PC-9 (cell line): Measurements from ENCODE around the gene KCTD16. TPM values are rescaled to one million over a fixed set of nuclear protein-coding genes. Genes with fewer than 3 reads are reported as not detected.

Experiments used
- BruUV-seq: library from RNA; stranded (reverse); fragments of 400-500 nt; replicated peaks from 2 replicates; lab custom pipeline; 2021; lab: Mats Ljungman, UMichigan
- CTCF ChIA-PET: fragments of 300-600 bp; sonication (Branson Sonifier 250); formaldehyde crosslinking; loops from one replicate; lab custom pipeline; 2022; ENCODE audit warnings: antibody characterized with exemption; lab: Charles Lee
- POLR2A ChIA-PET: fragments of 300-600 bp; sonication (Branson Sonifier 250); formaldehyde crosslinking; loops from one replicate; lab custom pipeline; 2022; ENCODE audit warnings: antibody characterized with exemption; ENCODE audit not compliant: unreplicated experiment; lab: Charles Lee
- DNase-seq, 2 experiments: peaks; one replicate each; pipeline versions ENCODE4 v3.0.0 to v3.0.0-alpha.2; 2015 to 2022; ENCODE audit warnings: mixed read lengths in 1 of 2
- H2AFZ ChIP-seq: fragments of 200-600 bp; sonication (generic); 2 replicates; pipeline ENCODE4 v1.8.1; 2017; ENCODE audit warnings: antibody characterized with exemption
- H3F3A ChIP-seq: fragments of 200-600 bp; sonication (generic); 2 replicates; pipeline ENCODE4 v1.8.1; 2017; ENCODE audit warnings: antibody characterized with exemption, mild to moderate bottlenecking, low read depth; ENCODE audit not compliant: insufficient read depth
- H3K27ac ChIP-seq: fragments of 200-600 bp; sonication (generic); 2 replicates; pipeline ENCODE4 v1.6.1; 2016; ENCODE audit warnings: mixed run types
- H3K27me3 ChIP-seq: fragments of 200-600 bp; sonication (generic); 2 replicates; pipeline ENCODE4 v1.6.1; 2016; ENCODE audit warnings: low read depth, mixed run types; ENCODE audit not compliant: insufficient read depth
- H3K36me3 ChIP-seq: fragments of 200-600 bp; sonication (generic); 2 replicates; pipeline ENCODE4 v1.6.1; 2016; ENCODE audit warnings: low read depth, mixed run types
- H3K4me1 ChIP-seq: fragments of 200-600 bp; sonication (generic); replicated peaks from 2 replicates; pipeline ENCODE4 v1.6.1; 2016; ENCODE audit warnings: mixed run types; ENCODE audit not compliant: insufficient read depth
- H3K4me2 ChIP-seq: fragments of 200-600 bp; sonication (generic); 2 replicates; pipeline ENCODE4 v1.6.1; 2017; ENCODE audit warnings: mixed run types
- H3K4me3 ChIP-seq: fragments of 200-600 bp; sonication (generic); 2 replicates; pipeline ENCODE4 v1.6.1; 2016; ENCODE audit warnings: mixed run types
- H3K79me2 ChIP-seq: fragments of 200-600 bp; sonication (generic); 2 replicates; pipeline ENCODE4 v1.6.1; 2017; ENCODE audit warnings: low read depth, mixed run types
- H3K9me2 ChIP-seq: fragments of 200-600 bp; sonication (generic); 2 replicates; pipeline ENCODE4 v1.8.1; 2017; ENCODE audit warnings: mild to moderate bottlenecking; ENCODE audit not compliant: insufficient read depth
- H3K9me3 ChIP-seq: fragments of 200-600 bp; sonication (generic); 2 replicates; pipeline ENCODE4 v1.8.1; 2016; ENCODE audit warnings: low read depth; ENCODE audit not compliant: insufficient read depth
- H4K20me1 ChIP-seq: fragments of 200-600 bp; sonication (generic); 2 replicates; pipeline ENCODE4 v1.8.1; 2017; ENCODE audit not compliant: insufficient read depth
- EZH2 ChIP-seq: fragments of 200-600 bp; sonication (generic); IDR thresholded peaks from 2 replicates; pipeline ENCODE4 v1.8.0; 2017; ENCODE audit warnings: antibody characterized with exemption, low read depth
- intact Hi-C: fragments of 100-400 bp; cut with micrococcal nuclease; formaldehyde crosslinking; loops from one replicate; pipeline ENCODE4 v1.10.0; 2022; ENCODE audit not compliant: unreplicated experiment
- total RNA-seq: library from RNA; stranded (reverse); gene quantifications from 2 replicates; pipeline ENCODE4 v1.2.3, GENCODE V29; 2021
- TF ChIP-seq, protein P1 (sequence below): fragments of 200-600 bp; sonication (generic); conservative IDR thresholded peaks from 2 replicates; pipeline ENCODE4 v1.6.1; 2017; ENCODE audit warnings: mixed run types, antibody characterized with exemption, mild to moderate bottlenecking, moderate library complexity

Gene KCTD16
- total RNA-seq, 1 experiment from 2014 or later: 0.33 TPM

- no peak overlapping the region for H2AFZ ChIP-seq
- intact Hi-C loops: loop anchor here (10.0 kb wide), 1 partner anchor 57 kb away; no protein-coding TSS in a partner anchor
Observed at GRCh38 chr5:144237851-144238250, 67.2 kb downstream of the KCTD16 start.

DNA sequence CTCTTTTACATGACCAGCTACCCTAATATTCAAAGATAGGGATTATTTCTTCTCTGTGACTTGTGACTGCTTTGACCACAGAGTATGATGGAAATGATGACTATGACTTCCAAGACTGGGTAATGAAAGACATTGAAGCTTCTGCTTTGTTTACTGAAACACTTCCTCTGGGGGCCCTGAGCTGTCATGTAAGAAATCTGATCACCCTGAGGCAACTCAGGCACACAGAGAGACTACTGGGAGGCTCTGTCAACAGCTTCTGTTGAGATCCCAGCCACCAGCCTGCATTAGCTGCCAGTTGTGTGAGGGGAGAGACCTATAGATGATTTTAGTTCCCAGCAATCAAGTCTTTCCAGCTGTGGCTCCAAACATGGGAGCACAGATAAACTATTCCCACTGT lies 76.5 kb downstream of the KCTD16 start:
- Histone ChIP-seq H2AFZ (no peak overlapping the region), H3K9me2 (no peaks in the 10 kb centered on the region), H3K36me3 (no peaks in the 10 kb centered on the region), H3K4me2 (no peak overlapping the region), H3F3A (no peaks in the 10 kb centered on the region), H3K27ac (no peak overlapping the region), H3K27me3 (no peaks in the 10 kb centered on the region), H3K9me3 (no peaks in the 10 kb centered on the region), H3K4me1 (no peaks in the 10 kb centered on the region), H3K4me3 (no peak overlapping the region), H3K79me2 (no peaks in the 10 kb centered on the region), H4K20me1 (no peaks in the 10 kb centered on the region)
- TF ChIP-seq, protein P1, sequence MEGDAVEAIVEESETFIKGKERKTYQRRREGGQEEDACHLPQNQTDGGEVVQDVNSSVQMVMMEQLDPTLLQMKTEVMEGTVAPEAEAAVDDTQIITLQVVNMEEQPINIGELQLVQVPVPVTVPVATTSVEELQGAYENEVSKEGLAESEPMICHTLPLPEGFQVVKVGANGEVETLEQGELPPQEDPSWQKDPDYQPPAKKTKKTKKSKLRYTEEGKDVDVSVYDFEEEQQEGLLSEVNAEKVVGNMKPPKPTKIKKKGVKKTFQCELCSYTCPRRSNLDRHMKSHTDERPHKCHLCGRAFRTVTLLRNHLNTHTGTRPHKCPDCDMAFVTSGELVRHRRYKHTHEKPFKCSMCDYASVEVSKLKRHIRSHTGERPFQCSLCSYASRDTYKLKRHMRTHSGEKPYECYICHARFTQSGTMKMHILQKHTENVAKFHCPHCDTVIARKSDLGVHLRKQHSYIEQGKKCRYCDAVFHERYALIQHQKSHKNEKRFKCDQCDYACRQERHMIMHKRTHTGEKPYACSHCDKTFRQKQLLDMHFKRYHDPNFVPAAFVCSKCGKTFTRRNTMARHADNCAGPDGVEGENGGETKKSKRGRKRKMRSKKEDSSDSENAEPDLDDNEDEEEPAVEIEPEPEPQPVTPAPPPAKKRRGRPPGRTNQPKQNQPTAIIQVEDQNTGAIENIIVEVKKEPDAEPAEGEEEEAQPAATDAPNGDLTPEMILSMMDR: no peak
- no peak for TF ChIP-seq EZH2
- no peak for DNase-seq
- ChIA-PET POLR2A (no interaction called here), CTCF (no interaction called here)
- intact Hi-C loops: no loop called here
- BruUV-seq: no TSS peak

More at GRCh38 chr5:144237851-144238250, 67.2 kb downstream of the KCTD16 start:
- no peaks in the 10 kb centered on the region for H3K79me2 ChIP-seq
- H3K4me3 ChIP-seq: no peak overlapping the region
- no peaks in the 10 kb centered on the region for H3K36me3 ChIP-seq
- no peaks in the 10 kb centered on the region; the same call in 1 of the 2 replicates for H4K20me1 ChIP-seq
- H3K4me1 ChIP-seq: no peaks in the 10 kb centered on the region
- H3K27me3 ChIP-seq: no peaks in the 10 kb centered on the region
- H3K9me3 ChIP-seq: no peaks in the 10 kb centered on the region
- ChIA-PET POLR2A (no interaction called here), CTCF (no interaction called here)
- BruUV-seq: no TSS peak
- no peak for TF ChIP-seq EZH2
- TF ChIP-seq, protein P1: no peak
- H3K4me2 ChIP-seq: no peak overlapping the region
- H3F3A ChIP-seq: no peaks in the 10 kb centered on the region
- DNase-seq: no peak
- no peak overlapping the region for H3K27ac ChIP-seq
- H3K9me2 ChIP-seq: no peaks in the 10 kb centered on the region

DNA sequence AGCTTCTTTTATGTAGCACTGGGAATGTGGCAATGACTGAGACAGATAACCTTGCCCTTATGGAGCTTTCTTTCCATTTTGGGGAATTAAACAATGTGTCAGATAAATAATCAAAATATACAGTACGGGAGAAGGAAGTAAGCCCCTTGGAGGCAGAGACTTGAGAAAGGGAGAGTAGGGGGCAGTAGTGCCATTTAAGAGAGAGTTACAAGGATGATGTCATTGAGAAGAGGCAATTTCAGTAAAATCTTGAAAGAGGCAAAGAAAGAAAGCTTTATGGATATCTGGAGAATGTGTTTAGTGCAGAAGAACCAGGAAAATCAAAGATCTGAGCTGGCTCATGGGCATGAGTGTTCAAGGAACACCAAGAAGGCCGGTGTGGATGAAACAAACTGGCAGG lies 77.3 kb downstream of the KCTD16 start:
- CTCF ChIA-PET: no interaction called here
- Histone ChIP-seq H3K27me3 (no peaks in the 10 kb centered on the region), H3K36me3 (no peaks in the 10 kb centered on the region), H3K4me2 (no peak overlapping the region), H3F3A (no peaks in the 10 kb centered on the region), H2AFZ (no peak overlapping the region), H4K20me1 (no peaks in the 10 kb centered on the region), H3K9me2 (no peaks in the 10 kb centered on the region), H3K4me1 (no peaks in the 10 kb centered on the region), H3K27ac (no peak overlapping the region), H3K79me2 (no peaks in the 10 kb centered on the region), H3K9me3 (no peaks in the 10 kb centered on the region), H3K4me3 (no peak overlapping the region)
- intact Hi-C loops: no loop called here
- TF ChIP-seq, protein P1: no peak
- TF ChIP-seq EZH2: no peak
- no peak for DNase-seq
- BruUV-seq: no TSS peak
- POLR2A ChIA-PET: no interaction called here
